Coronary artery (tissue), 2 donors: ENCODE data around the gene KNDC1.

Source experiments
- DNase-seq: peaks from one replicate; pipeline ENCODE4 v3.0.0-alpha.2; 2017; ENCODE audit warnings: low spot score
- H3K27ac ChIP-seq, 2 donors: fragments of 200-600 bp; sonication (generic); one replicate each; pipeline ENCODE4 v1.5.1; 2016 to 2019
- H3K4me3 ChIP-seq: fragments of 200-600 bp; sonication (generic); 2 replicates; pipeline ENCODE4 v1.5.1; 2016; ENCODE audit warnings: mild to moderate bottlenecking, moderate library complexity
- CTCF ChIP-seq: fragments of 200-600 bp; sonication (generic); IDR thresholded peaks from one replicate; pipeline ENCODE4 v1.5.1; 2019; ENCODE audit warnings: antibody characterized with exemption

KNDC1 gene

GRCh38 chr10:133182791-133183645 lies 23.0 kb downstream of the KNDC1 start:
- TF ChIP-seq CTCF = no peak
- DNase-seq = no peak
- Histone ChIP-seq H3K27ac (no peak overlapping the region), H3K4me3 (no peak overlapping the region)

- no peak overlapping the region for H3K4me3 ChIP-seq
- no peak overlapping the region for H3K27ac ChIP-seq
- no peak for TF ChIP-seq CTCF
- DNase-seq = no peak
These were observed 23.8 kb downstream of the KNDC1 start for GRCh38 chr10:133183646-133184378.

GRCh38 chr10:133184591-133185244 lies 24.7 kb downstream of the KNDC1 start:
- no peak for TF ChIP-seq CTCF
- DNase-seq = no peak
- Histone ChIP-seq H3K27ac (no peak overlapping the region), H3K4me3 (no peak overlapping the region)

DNA sequence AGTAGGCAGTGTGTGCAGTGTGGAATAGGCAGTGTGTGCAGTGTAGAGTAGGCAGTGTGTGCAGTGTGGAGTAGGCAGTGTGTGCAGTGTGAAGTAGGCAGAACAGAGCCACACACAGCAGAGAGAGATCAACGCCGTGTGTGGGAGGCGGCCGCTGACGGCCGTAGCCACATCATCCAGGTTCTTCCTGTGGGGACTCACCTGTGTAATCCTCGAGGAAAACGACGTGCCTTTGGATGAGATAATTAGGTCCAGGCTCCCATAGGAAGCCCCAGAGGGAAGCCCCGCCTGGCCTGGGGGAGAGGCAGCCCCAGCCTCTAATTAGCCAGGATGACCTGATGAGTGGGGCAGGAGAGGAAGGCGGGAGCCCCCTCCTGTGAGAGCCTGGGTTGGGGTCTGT lies 25.4 kb downstream of the KNDC1 start:
- DNase-seq = no peak
- H3K4me3 ChIP-seq = no peak overlapping the region
- H3K27ac ChIP-seq = no peak overlapping the region
- no peak for TF ChIP-seq CTCF

DNA sequence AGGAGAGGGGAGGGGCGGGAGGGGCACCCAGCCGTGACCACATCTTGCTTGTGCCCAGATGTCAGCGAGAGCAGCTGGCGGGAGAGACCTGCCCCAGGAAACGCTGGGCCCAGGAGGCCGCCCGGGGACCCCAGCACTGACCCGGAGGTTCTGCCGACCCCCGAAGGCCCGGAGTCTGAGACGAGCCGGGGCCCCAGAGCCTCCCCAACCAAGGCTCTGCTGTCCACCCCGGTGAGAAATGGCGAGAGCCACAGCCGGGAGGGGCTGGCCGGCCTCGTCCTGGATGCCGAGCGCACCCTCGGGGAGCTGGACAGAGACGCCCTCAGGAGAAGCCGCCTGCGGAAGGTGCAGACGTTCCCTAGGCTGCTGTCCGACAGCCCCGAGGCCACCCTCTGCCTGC lies 25.9 kb downstream of the KNDC1 start:
- no peak for DNase-seq
- no peak overlapping the region for H3K4me3 ChIP-seq
- no peak for TF ChIP-seq CTCF
- no peak overlapping the region for H3K27ac ChIP-seq

DNA sequence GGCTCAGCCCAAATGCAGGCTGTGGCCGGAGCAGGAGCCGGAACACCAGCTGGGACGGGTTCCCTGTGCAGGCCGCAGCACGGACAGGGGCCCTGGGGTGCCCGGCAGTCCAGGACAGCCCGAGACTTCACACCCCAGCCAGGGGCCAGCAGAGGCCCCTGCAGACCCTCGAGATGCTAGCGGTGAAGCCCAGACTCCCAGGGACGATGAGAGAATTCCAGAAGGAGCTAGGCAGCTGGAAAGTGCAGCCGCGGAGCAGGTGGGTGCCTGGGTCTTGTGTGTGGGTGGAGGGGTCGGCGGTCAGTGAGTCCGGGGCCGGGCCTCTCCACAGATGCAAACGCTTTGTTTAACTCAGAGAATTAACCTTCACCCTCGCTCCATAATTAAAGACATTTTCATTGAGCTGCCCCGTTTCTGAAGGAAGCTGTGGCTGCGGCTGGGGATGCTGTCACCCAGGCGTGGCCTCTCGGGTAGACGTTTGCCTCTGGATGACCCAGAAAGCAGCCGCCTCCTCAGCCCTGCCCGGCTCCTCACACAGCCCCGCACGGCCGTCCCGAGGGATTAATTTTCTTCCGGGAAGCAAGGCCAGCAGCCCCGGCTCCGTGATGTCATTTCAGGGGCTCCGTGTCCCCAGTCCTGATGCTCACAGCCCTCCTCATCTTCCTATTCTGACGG lies 26.5 kb downstream of the KNDC1 start:
- DNase-seq = no peak
- TF ChIP-seq CTCF = no peak
- no peak overlapping the region for H3K4me3 ChIP-seq
- H3K27ac ChIP-seq = no peak overlapping the region
